COLO829 (cell line): ENCODE results near the gene NACC1.

Source experiments
- DNase-seq: peaks from one replicate; pipeline ENCODE4 v3.0.0; 2012; ENCODE audit warnings: low spot score

Gene NACC1

DNA sequence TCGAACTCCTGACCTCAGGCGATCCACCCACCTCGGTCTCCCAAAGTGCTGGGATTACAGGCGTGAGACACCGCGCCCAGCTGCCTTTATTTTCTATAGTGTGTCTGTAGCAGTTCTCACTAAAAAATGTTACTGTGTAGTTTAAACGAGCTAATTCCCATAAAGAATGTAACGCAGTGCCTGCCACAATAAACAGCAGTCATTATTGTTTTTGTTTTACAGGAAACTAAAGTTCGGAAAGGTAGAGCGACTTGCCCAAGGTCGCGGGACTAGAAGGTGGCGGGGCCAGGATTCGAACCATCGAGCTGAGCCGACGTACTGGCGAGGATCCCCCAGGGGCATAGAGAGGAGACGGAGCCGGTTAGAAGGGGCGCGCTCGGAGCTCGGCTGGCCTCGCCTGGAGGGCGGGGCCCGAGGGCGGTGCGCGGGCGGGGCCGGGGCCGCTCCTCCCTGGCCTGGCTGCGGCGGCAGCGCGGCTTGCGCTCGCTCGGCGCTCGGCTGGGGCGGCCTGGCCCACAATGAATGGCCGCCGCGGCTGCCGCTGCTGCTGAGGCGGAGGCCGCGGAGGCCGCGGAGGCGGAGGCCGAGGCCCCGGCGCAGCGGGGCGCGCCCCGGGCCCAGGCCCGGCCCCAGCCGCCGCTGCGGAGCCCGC, at the start of gene NACC1:
TSS of gene NACC1 (plus strand) at position 493 of the 652 bp plus-strand sequence. CDS start 16,944 bp downstream, outside the sequence.
- peak; percentile 97 for DNase-seq

DNA sequence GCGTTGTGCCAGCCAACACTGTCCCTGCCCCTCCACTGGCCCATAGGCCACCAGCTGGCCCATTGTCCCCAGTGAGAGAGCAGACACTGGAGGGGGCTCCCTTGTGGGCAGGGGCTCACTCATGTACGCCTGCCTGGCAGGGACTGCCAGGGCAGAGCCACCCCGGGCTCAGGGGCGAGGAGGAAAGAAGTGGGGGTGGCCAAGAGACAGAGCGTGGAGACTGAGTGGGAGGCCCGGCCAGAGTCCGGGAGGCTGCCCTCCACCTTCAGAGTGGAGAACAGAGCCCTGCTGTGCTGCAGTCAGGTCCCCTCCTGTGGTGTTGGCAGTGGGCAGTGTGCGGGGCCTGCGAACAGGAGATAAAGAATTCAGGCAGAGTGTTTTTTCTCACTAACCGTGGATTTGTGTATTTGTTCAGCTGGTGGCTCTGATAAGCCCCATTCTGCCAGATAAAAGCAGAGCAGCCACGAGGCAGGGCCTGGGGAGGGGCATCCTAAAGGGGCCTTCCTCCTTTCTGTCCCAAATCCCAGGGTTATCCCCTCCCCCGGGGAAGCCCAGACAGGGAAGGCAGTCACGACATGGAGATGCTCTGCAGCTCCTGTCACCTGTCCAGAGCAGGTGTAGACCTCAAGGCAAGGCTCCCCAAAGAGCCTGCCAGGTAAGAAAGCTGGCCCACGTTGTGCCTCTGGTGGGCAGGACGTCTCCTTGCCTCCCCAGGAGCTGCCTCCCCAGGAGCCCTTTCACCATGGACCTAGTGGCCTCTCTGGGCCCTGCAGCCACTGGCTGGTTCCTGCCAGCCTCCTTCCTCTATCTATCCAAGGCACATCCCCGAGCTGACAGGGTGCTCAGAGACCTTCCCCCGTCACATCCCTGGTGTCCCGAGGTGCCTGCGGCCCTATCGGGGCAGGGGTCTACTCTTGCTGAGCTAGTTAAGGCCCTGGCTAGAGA, 48.4 kb upstream of the NACC1 start:
- no peak for DNase-seq

DNA sequence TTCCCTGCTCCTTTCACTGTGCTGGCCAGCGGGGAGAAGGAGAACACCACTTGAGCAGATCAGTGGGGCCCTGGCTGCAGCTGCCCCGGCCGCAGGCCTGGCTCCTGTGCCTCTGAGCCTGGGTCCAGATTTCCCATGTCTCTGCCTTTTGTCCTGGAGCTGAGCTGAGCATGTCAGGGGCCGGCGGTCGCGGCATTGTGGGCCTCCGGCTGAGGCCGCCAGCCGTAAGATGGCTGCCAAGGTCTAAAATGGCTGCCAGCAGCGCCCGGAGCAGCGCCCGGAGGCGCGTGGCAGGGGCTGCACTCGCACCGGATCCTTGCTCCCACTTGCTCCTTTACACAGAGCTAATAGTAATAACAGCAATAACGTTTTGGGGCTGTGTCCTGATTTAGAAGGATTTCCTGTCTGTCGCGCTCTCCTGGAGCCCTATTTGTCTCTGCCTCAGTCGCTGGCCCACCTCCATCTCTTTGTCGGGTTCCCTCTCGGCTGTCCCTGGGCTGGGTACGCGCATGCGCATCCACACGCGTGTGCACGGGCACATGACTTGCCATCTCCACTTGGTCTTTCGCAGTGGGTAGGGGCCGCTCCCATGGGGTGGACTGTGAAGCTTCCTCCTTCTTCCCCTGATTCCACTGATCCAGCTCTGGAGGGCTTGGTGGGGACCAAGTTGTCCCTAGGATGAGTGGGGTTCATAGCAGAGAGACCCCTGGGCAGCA, 47.5 kb upstream of the NACC1 start:
- DNase-seq = no peak

DNA sequence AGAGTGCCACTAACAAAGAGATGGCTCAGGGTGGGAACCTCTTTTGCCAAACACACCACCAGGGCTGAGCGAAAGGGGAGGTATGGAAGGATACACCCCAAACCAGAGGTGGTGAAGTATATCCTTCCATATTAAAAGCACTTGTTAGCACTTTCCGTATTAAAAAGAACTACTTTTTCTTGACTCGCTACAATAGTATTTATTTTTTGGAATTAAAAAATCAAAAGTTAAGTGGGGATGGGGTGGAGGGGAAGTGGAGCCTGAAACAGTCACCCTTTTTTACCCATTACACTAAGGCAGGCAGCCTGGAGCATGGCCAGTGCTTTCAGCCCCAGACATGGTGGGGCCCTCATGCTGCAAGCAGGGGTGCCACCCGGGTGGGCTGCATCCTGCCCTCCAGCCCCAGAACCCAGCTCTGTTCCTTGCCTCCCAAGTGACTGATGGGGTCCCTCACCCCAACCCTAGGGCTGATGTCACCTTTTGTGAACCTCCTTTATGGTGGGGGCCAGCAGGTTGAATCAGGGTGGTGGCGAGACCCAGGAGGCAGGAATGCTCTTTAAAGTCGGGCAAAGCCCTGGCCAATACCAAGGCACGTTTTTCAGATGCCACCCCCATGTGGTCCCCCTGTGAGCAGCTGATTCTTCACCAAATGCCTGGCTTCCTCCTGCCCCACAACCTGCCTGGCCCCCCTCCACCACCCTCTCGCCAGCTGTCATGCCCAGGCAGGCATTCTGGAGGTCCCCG, 46.4 kb upstream of the NACC1 start:
- no peak for DNase-seq

DNA sequence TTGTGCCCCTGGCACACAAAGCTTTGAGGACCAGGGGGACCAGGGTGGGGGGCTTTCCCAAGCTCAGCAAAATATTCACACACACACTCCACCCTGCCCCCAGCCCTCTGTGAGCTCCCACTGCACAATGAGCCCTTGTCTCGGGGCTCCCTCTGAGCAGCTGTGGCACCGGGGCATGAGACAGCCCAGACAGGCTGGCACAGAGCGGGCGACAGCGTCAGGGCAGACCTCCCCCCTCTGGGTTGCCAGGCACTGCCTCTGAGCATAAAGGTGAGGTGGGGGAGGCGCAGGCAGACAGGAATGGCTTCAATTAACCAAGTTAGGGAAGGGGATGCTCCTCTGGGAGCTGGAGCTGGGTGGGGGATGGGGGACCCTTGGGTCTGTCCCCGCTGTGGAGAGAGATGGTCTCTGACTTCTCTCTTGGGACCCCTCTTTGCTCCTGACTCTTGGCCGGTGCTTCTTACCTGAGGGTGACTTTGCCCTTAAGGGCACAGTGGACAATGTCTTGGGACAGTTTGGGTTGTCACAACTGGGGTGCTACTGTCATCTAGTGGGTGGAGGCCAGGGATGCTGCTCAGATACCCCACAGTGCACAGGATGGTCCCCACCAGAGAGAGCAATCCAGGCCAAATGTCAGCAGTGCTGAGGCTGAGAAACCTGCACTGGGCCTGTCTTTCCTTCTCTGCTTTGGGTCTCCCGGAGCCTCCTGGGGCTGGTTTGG, 45.7 kb upstream of the NACC1 start:
- DNase-seq = no peak

DNA sequence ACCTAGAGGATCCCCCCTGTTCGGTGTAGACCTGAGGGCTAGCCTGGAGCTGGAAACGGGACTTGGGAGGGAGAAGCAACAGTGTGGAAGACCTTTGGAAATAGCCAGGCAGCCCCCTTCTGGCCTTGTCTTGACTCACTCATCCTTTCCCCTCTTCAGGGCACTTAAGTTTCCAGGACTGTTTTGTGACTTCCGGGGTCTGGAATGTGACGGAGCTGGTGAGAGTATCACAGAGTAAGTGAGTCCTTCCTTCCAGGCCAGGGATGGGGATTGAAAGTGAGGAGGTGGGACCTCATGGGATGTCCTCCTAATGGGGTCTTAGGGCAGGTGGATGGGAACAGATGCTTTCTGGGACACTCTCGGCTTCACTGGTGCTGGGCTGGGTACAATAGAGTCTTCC, 44.8 kb upstream of the NACC1 start:
- no peak for DNase-seq

DNA sequence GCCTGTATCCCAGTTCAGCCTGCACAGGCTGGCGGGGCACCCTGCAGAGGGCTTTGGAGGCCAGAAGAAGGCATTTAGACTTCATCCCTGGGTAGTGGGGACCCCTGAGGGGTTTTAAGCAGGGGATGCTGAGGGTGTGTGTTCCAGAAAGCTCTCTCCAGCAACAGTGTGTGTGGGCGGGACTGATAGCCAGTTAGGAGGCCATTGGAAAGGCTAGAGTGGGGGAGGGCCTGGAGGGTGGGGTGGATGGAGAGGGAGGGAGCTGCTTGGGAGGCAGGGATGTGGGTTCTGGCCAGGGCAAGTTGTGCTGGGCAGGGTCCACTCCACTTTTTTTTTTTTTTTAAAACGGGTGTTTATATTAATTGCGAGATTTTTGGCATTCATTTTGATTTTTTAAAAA, 43.7 kb upstream of the NACC1 start:
- DNase-seq = no peak

DNA sequence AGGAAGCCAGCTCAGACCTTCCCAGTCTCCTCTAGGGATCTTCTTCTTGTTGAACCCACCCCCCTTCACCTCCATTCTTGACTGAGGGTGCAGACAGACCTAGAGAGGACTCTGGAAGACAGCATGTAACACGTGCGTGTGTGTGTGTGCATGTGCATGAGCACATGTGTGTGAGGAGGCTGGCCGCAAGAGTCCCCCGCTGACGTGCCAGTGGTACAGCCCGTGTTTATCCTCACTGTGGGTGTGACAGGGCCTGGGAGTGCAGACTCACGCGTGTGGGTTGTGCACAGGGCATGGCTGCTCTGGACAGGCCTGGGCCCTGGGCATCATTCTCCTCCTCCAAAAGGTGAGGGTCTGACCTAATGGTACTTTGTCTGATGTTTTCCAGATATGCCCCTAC, 41.7 kb upstream of the NACC1 start:
- DNase-seq = no peak

DNA sequence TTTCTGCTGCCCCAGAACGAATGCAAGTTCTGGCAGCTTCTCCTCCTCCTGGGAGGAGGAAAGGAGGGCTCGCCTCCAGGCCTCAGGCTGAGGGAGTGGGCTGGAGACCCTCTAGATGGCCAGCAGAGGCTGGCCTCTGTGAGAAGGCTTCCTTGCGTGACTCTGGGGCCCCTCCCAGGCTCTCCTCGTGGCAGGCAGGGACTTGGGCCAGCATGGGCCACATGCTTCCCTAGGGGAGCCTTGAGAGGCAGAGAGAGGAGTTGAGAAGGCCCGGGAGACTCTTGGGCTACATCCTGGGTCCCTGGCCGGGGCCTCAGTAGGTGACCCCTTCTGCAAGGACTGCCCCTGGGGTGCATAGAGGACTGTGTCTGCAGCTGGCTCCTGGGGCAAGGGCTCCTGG, 41.3 kb upstream of the NACC1 start:
- DNase-seq = no peak

DNA sequence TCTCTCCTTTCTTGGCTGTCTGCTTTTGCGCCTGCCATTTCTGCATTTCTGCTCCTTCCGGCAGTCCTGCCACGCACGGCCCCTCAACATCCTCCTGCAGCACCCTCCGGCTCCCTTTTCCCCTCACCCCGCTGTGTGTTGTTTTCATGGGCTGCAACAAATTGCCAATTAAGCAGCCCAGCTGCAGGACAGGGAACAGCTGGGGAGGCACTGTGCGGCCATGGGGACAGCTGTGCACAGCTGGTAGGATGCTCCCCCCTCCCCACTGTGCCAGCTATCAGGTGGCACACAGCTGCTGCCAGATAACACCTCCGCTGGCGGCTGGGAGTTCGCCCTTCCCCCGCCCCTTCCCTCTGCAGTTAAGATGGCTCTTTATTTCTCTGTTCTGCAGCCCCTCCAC, 40.8 kb upstream of the NACC1 start:
- no peak for DNase-seq

DNA sequence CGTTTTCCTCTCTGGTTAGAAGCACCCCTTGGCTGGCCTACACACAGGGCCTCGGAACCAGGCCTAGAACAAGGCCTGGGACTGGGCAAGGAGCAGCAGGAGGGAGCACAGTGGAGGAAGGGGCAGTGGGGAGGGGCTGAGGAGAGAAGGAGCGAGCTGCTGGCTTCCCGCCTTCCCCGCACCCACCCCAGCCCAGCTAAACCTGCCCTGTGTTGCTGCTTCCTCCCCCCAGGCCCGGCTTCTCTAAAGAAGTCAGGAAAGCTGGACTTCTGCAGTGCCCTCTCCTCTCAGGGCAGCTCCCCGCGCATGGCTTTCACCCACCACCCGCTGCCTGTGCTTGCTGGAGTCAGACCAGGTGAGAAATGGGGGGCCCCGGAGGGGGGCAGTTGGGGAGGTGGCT, 39.7 kb upstream of the NACC1 start:
- no peak for DNase-seq

DNA sequence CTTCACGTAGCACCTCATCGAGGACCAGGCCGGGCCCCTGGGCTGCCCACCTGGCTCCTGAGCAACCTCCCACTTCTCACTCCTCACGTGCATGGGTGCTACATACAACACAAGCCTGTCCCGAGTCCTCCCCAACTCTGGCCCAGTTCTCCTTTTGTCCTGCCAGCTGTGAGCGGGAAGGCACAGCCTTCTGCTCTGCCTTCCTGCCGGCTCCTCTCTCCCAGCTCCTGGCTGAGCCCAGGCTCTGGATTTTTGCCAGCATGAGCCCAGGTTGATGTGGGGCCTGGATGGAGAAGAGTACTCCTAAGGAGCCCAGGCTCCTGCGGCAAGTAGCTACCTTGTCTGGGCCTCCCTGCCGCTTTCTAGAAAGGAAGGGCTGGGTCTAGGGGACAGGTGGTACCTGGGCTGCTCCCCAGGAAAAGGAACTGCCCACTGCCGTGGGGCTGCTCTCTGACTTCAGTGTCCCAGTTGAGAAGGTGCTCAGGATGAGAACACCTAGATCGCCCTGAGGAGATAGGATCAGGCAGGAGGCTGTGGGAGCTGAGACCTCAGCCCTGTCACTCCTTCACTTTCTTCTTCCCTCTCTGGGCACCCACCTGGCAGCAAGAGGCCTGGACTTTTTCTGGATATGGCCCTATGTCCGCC, 39.0 kb upstream of the NACC1 start:
- no peak for DNase-seq

DNA sequence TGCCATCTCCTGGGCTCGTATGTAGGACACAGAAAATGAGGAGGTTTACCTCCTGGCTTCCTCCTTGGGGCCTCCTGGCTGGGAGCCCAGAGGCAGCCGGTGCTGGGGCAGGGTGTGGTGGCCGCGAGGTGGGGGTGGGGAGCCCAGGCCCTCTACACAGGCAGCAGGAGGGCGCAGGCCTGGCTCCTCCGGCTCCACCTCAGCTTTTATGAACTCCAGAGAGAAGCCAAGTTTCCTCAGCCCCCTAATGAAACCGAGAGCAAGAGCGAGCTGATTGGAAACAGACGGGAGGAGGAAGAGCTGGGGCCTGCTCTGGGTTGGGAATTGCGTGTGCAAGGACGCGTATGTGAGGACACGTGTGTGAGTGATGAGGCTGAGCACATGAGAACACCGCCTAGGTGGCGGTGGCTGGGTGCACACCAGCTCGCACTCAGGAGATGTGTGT, 38.5 kb upstream of the NACC1 start:
- no peak for DNase-seq

DNA sequence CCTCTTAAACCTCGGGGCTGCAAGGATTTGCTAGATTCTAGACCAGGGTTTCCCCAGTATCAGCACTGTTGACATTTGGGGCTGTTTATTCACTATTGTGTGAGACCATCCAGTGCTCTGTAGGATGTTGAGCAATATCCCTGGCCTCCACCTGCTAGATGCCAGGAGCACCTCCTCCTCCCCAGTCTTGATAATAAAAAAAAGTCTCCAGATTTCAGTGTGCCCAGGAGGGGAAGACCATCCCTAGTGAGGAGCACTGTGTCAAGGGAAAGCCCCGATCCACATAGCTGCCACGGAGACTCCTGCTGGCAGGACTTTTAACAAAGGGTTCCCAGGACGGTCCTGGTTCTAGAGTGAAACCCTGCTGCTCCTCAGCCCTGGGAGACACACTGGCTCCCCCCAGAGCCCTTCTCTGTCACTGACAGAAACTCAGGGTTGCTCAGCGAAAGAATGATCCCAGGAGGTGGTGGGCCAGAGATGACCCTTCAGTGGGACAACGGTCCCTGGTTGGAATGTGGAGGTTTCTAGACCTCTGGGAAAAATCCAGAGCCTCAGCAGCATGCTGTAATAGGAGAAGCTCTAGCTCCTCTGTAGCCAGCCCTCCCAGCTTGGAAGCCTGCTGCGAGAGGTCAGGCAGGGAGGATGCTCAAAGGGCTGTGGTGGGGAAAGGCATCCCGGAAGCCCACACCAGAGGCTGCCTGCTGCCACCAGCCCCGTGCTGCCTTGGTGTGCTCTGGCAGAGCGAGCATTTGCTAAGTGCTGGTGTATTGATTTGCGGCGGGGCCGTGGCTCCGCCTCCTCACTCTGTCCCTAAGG, 35.7 kb upstream of the NACC1 start:
- no peak for DNase-seq

DNA sequence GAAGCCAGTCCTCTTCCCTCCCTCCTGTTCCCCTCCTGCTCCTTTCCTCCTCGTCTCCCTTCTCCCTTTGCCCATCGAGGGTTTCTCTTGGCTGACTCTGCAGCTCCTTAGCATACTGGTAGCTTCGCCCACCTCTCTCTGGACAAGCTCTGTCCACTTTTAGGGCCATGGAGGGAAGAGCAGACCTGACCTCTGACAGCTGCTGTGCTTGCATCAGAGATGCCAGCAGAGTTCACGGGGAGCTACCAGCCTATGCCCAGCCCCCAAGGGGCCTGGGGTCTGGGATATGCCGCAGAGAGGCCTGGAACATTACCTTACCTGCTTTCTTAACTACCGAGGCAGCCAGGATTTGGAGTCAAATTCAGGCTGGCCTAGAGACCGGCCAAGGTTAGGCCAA, 35.1 kb upstream of the NACC1 start:
- no peak for DNase-seq

DNA sequence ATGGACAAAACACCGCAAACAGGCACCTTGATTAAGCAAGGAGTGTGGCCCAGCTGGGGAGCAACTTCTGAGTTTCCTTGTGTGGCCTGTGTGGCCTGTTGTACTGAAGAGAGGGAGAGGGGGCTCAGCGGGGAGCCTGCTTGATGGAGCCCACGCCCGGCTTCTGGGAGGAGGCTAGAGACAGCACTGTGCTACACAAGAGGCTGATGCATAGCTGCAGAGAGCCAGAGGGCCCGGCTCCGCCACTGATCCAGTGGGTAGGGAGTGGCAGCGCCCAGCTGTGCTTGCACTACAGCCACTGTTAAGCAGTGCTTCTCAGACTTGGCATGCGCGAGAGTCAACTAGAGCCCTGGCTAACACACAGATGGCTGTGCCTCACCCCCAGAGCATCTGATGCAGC, 34.4 kb upstream of the NACC1 start:
- no peak for DNase-seq

DNA sequence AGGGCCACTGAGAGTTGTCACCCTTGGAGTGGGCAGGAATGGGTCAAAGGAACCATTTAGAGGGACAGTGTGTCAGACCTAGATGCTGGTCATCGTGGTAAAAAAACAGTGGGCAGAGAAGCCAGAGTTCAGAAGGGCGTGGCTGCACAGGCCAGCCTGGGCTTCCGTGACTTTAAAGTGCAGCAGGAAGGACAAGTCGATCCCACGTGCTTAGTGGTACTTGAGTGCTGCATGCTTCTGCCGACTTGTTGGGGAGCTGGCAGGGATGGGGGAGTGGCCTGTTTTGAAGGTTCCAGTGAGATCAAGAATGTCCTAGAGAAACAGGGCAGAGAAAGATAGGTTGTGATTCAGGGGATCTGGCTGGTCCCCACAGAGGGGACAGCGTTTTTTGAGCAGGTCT, 32.4 kb upstream of the NACC1 start:
- DNase-seq = no peak

DNA sequence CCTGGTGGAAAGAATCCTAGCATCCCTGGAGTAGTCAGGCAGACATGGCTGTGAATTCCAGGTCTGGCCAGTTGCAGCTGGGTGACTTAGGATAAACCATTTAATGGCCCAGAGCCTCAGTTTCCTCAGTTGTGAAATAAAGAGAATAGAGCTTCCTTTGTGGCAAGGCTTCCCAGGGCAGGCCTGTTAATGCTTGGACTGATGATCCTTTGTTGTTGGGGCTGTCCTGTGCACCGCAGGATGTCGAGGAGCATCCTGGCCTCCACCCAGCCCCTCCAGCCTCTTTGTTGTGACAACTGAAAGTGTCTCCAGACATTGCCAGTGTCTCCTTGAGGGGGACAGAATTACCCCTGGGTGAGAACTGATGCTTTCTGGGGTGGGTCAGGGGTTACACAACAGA, 31.7 kb upstream of the NACC1 start:
- DNase-seq = no peak

DNA sequence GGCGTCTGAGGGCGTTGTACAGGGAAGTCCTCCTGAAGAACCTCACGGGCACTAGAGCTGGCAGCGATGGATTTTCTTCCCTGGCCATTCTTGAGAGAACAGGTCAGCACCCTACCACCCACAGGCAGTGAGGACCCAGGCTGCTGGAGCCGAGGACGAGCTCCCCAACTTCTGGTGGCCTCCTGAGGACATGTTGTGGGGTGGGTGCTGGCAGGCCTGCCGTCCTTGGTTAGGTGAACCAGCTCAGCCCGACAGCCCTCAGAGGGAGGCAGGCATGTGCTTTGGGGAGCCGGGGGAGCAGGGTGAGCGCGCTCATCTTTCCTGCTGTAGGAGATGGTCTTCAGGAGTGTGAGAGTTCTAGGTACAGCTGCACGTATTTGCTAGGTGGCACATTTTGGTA, 30.8 kb upstream of the NACC1 start:
- DNase-seq = no peak
